Activated CD4-positive, alpha-beta memory T cell treated with anti-CD3 and anti-CD28 coated beads for 36 hours (primary cell): ENCODE results near the gene PCDHB13. TPM values are rescaled to one million over a fixed set of nuclear protein-coding genes. Genes with fewer than 3 reads are reported as not detected.
"Not testable (repeated sequence)": the region's sequence is repeated elsewhere in the genome, so short reads cannot be mapped to it uniquely, and the experiment has no call there.

Experiments used
- CTCF ChIA-PET: fragments of 350-600 bp; sonication (Branson Sonifier 250); formaldehyde crosslinking; loops from one replicate; lab custom pipeline; 2021; ENCODE audit warnings: antibody characterized with exemption, inconsistent platforms; lab: Charles Lee
- POLR2A ChIA-PET: fragments of 350-600 bp; sonication (Branson Sonifier 250); formaldehyde crosslinking; loops from one replicate; lab custom pipeline; 2021; ENCODE audit warnings: antibody characterized with exemption; lab: Charles Lee
- DNase-seq: peaks from one replicate; pipeline ENCODE4 v3.0.0-alpha.2; 2020
- H3K27ac Mint-ChIP-seq: one replicate; pipeline ENCODE4 v1.8.0; 2021; ENCODE audit warnings: mixed read lengths
- H3K27me3 Mint-ChIP-seq: one replicate; pipeline ENCODE4 v1.8.0; 2021; ENCODE audit warnings: mixed read lengths
- H3K36me3 Mint-ChIP-seq: one replicate; pipeline ENCODE4 v1.8.0; 2021; ENCODE audit warnings: mixed read lengths
- H3K4me1 Mint-ChIP-seq: one replicate; pipeline ENCODE4 v1.8.0; 2021; ENCODE audit warnings: low read depth, mixed read lengths
- H3K4me3 Mint-ChIP-seq: one replicate; pipeline ENCODE4 v1.8.0; 2021; ENCODE audit warnings: mild to moderate bottlenecking, mixed read lengths
- H3K9me3 Mint-ChIP-seq: one replicate; pipeline ENCODE4 v1.8.0; 2021; ENCODE audit warnings: mixed read lengths
- intact Hi-C: fragments of 100-400 bp; cut with micrococcal nuclease; formaldehyde crosslinking; loops from one replicate; pipeline ENCODE4 v1.15.1; 2023
- total RNA-seq, 2 experiments: library from RNA; stranded (reverse); gene quantifications; one replicate each; pipeline ENCODE4 v1.2.3, GENCODE V29; 2021

PCDHB13 gene
- total RNA-seq, 2 experiments from 2014 or later: not detected

- CTCF ChIA-PET, intact Hi-C loops, H3K27ac Mint-ChIP-seq, POLR2A ChIA-PET, H3K4me1 Mint-ChIP-seq, H3K4me3 Mint-ChIP-seq, DNase-seq: not testable (repeated sequence)
- peaks cover 17% of the 10 kb centered on the region for H3K27me3 Mint-ChIP-seq
- H3K36me3 Mint-ChIP-seq: peaks cover 31% of the 10 kb centered on the region
- peaks cover 76% of the 10 kb centered on the region for H3K9me3 Mint-ChIP-seq
Observed at GRCh38 chr5:141246971-141247370, 33.3 kb downstream of the PCDHB13 start.

DNA sequence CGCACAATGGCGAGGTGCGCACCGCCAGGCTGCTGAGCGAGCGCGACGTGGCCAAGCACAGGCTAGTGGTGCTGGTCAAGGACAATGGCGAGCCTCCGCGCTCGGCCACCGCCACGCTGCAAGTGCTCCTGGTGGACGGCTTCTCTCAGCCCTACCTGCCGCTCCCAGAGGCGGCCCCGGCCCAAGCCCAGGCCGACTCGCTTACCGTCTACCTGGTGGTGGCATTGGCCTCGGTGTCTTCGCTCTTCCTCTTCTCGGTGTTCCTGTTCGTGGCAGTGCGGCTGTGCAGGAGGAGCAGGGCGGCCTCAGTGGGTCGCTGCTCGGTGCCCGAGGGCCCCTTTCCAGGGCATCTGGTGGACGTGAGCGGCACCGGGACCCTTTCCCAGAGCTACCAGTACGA lies 33.7 kb downstream of the PCDHB13 start:
- CTCF ChIA-PET, H3K4me3 Mint-ChIP-seq, H3K4me1 Mint-ChIP-seq, intact Hi-C loops, POLR2A ChIA-PET, DNase-seq, H3K27ac Mint-ChIP-seq: not testable (repeated sequence)
- H3K27me3 Mint-ChIP-seq: peaks cover 16% of the 10 kb centered on the region
- peaks cover 30% of the 10 kb centered on the region for H3K36me3 Mint-ChIP-seq
- peaks cover 75% of the 10 kb centered on the region for H3K9me3 Mint-ChIP-seq

DNA sequence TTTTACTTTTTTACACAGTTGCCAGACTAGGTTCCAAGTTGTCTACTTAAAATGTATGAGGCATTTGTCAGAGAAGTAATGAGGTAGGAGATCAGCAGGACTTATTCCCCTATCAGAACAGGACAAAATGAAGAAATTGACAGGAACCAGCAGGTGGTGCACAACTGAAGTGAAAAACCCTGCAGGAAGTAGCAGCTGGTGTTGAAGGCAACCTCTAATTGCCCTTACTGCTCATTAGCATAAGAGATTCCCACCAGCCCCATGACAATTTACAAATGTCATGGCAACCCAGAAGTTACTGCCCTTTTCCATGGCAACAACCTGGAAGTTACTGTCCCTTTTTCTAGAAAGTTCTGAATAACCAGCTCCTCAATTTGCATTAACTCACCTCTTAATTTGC lies 36.9 kb downstream of the PCDHB13 start:
- ChIA-PET CTCF (interaction anchor here (1.2 kb wide), 1 partner anchor 70 kb away, joined by 4 read pairs; the partner anchor contains the start of gene TAF7), POLR2A (no interaction called here)
- no peak overlapping the region for H3K27ac Mint-ChIP-seq
- H3K36me3 Mint-ChIP-seq: peaks cover 27% of the 10 kb centered on the region
- H3K4me3 Mint-ChIP-seq: no peak overlapping the region
- peaks cover 80% of the 10 kb centered on the region for H3K9me3 Mint-ChIP-seq
- no peak for DNase-seq
- no peaks in the 10 kb centered on the region for H3K27me3 Mint-ChIP-seq
- no peaks in the 10 kb centered on the region for H3K4me1 Mint-ChIP-seq
- intact Hi-C loops: no loop called here

DNA sequence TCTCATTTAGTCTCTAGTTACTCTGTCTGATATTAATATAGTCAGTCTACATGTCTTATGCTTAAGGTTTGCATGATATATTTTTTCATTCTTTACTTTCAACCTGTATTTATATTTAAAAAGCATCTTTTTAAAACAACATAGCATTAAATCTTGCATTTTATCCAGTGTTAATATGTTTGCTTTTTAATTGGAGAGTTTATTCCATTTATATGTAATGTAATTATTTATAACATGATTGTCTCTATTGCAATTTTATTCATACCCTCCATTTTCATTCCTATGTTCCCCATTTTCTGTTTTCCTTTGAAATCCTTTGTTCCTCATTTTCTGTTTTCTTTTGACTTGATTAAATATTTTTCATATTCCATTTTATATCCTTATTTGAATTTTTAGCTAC lies 44.7 kb downstream of the PCDHB13 start:
- no peaks in the 10 kb centered on the region for H3K27me3 Mint-ChIP-seq
- H3K4me1 Mint-ChIP-seq: no peaks in the 10 kb centered on the region
- ChIA-PET CTCF (no interaction called here), POLR2A (no interaction called here)
- H3K36me3 Mint-ChIP-seq: peaks cover 45% of the 10 kb centered on the region
- no peak overlapping the region for H3K27ac Mint-ChIP-seq
- no peak overlapping the region for H3K4me3 Mint-ChIP-seq
- peaks cover 91% of the 10 kb centered on the region for H3K9me3 Mint-ChIP-seq
- DNase-seq: no peak
- intact Hi-C loops: no loop called here

- ChIA-PET CTCF (no interaction called here), POLR2A (no interaction called here)
- no peaks in the 10 kb centered on the region for H3K4me1 Mint-ChIP-seq
- H3K4me3 Mint-ChIP-seq: no peak overlapping the region
- no peak for DNase-seq
- H3K36me3 Mint-ChIP-seq: peaks cover 47% of the 10 kb centered on the region
- intact Hi-C loops: no loop called here
- H3K9me3 Mint-ChIP-seq: peaks cover 91% of the 10 kb centered on the region
- no peak overlapping the region for H3K27ac Mint-ChIP-seq
- H3K27me3 Mint-ChIP-seq: no peaks in the 10 kb centered on the region
Observed at GRCh38 chr5:141258948-141259347, 45.2 kb downstream of the PCDHB13 start.

DNA sequence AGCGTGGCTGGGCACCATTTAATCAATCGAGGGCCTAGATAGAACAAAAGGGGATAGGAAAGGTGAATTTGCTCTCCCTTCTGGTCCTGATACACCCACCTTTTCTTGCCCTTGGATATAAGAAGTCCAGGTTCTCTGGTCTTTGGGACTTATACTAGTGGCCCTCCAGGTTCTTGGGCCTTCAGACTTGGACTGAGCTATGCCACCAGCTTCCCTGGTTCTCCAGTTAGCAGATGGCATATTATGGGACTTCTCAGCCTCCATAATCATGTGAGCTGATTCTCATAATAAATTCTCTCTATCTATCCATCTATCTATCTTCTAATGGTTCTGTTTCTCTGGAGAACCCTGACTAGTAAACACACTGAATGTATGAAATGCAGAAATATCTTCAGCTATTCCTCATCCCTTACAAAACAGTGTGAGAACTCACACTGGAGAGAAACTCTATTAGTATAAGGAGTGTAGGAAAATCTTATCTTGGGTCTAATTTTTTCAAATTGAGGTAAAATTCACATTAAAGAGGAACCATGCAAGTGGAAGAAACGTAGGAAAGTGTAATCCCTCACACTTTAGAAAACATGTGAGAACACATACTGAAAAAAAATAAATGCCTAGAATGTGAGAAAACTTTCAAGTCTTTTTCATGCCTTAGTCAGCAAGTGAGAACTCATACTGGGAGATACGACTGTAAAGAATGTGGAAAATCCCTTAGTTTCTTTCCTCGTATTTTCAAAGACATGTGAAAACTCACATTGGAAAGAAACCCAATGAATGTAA lies 46.9 kb downstream of the PCDHB13 start:
- DNase-seq: no peak
- H3K4me3 Mint-ChIP-seq: no peak overlapping the region
- POLR2A ChIA-PET: no interaction called here
- intact Hi-C loops: no loop called here
- H3K27me3 Mint-ChIP-seq: no peaks in the 10 kb centered on the region
- no peaks in the 10 kb centered on the region for H3K4me1 Mint-ChIP-seq
- H3K36me3 Mint-ChIP-seq: peaks cover 53% of the 10 kb centered on the region
- H3K27ac Mint-ChIP-seq: no peak overlapping the region
- H3K9me3 Mint-ChIP-seq: peaks cover 88% of the 10 kb centered on the region
- CTCF ChIA-PET: no interaction called here

- ChIA-PET CTCF (no interaction called here), POLR2A (no interaction called here)
- no peak for DNase-seq
- Mint-ChIP-seq H3K4me1 (no peaks in the 10 kb centered on the region), H3K9me3 (peaks cover 88% of the 10 kb centered on the region), H3K4me3 (no peak overlapping the region), H3K27ac (no peak overlapping the region), H3K36me3 (peaks cover 56% of the 10 kb centered on the region), H3K27me3 (no peaks in the 10 kb centered on the region)
- intact Hi-C loops: no loop called here
Observed at GRCh38 chr5:141261238-141261546, 47.5 kb downstream of the PCDHB13 start.

Other genes with a start within 250 kb of the PCDHB13 start
- not detected for gene PCDHAC2, start 247.4 kb upstream of the PCDHB13 start, total RNA-seq
- not detected for gene PCDHB1, start 162.5 kb upstream of the PCDHB13 start, total RNA-seq
- gene PCDHB2, start 119.3 kb upstream of the PCDHB13 start, total RNA-seq: under 1 TPM in 1 of 2 experiments, not detected in 1; 0.17 TPM
- gene PCDHB3, start 113.4 kb upstream of the PCDHB13 start, total RNA-seq: not detected
- not detected for gene PCDHB4, start 92.1 kb upstream of the PCDHB13 start, total RNA-seq
- not detected for gene PCDHB5, start 78.7 kb upstream of the PCDHB13 start, total RNA-seq
- gene PCDHB6, start 63.9 kb upstream of the PCDHB13 start, total RNA-seq: not detected
- gene PCDHB7, start 41.3 kb upstream of the PCDHB13 start, total RNA-seq: not detected
- not detected for gene PCDHB8, start 36.1 kb upstream of the PCDHB13 start, total RNA-seq
- not detected for gene PCDHB16, start 31.5 kb upstream of the PCDHB13 start, total RNA-seq
- not detected for gene PCDHB9, start 26.8 kb upstream of the PCDHB13 start, total RNA-seq
- not detected for gene PCDHB10, start 21.6 kb upstream of the PCDHB13 start, total RNA-seq
- not detected for gene PCDHB11, start 14.3 kb upstream of the PCDHB13 start, total RNA-seq
- not detected for gene PCDHB12, start 5.2 kb upstream of the PCDHB13 start, total RNA-seq
- gene PCDHB14, start 9.4 kb downstream of the PCDHB13 start, total RNA-seq: not detected
- not detected for gene PCDHB15, start 31.5 kb downstream of the PCDHB13 start, total RNA-seq
- gene SLC25A2, start 90.1 kb downstream of the PCDHB13 start, total RNA-seq: under 1 TPM; 0.19 to 0.31 TPM
- 10 to 100 TPM; 54.6 to 55.5 TPM for gene TAF7, start 106.9 kb downstream of the PCDHB13 start, total RNA-seq
- not detected for gene PCDHGA1, start 116.6 kb downstream of the PCDHB13 start, total RNA-seq
- gene PCDHGA2, start 124.8 kb downstream of the PCDHB13 start, total RNA-seq: not detected
- not detected for gene PCDHGA3, start 129.9 kb downstream of the PCDHB13 start, total RNA-seq
- gene PCDHGB1, start 136.2 kb downstream of the PCDHB13 start, total RNA-seq: not detected
- gene PCDHGA4, start 141.1 kb downstream of the PCDHB13 start, total RNA-seq: under 1 TPM; 0.07 to 0.12 TPM
- gene PCDHGB2, start 146.1 kb downstream of the PCDHB13 start, total RNA-seq: under 1 TPM; 0.10 to 0.19 TPM
- gene PCDHGA5, start 150.2 kb downstream of the PCDHB13 start, total RNA-seq: not detected
- gene PCDHGB3, start 156.3 kb downstream of the PCDHB13 start, total RNA-seq: under 1 TPM in 1 of 2 experiments, not detected in 1; 0.10 TPM
- gene PCDHGA6, start 160.0 kb downstream of the PCDHB13 start, total RNA-seq: under 1 TPM; 0.05 to 0.10 TPM
- gene PCDHGA7, start 168.8 kb downstream of the PCDHB13 start, total RNA-seq: under 1 TPM in 1 of 2 experiments, not detected in 1; 0.07 TPM
- gene PCDHGB4, start 173.8 kb downstream of the PCDHB13 start, total RNA-seq: under 1 TPM in 1 of 2 experiments, not detected in 1; 0.07 TPM
- gene PCDHGA8, start 178.7 kb downstream of the PCDHB13 start, total RNA-seq: not detected
- gene PCDHGB5, start 184.0 kb downstream of the PCDHB13 start, total RNA-seq: under 1 TPM; 0.12 to 0.15 TPM
- gene PCDHGA9, start 188.9 kb downstream of the PCDHB13 start, total RNA-seq: under 1 TPM in 1 of 2 experiments, not detected in 1; 0.10 TPM
- gene PCDHGB6, start 194.1 kb downstream of the PCDHB13 start, total RNA-seq: under 1 TPM in 1 of 2 experiments, not detected in 1; 0.07 TPM
- gene PCDHGA10, start 199.1 kb downstream of the PCDHB13 start, total RNA-seq: under 1 TPM; 0.07 to 0.10 TPM
- under 1 TPM in 1 of 2 experiments, not detected in 1; 0.07 TPM for gene PCDHGB7, start 203.8 kb downstream of the PCDHB13 start, total RNA-seq
- gene PCDHGA11, start 207.1 kb downstream of the PCDHB13 start, total RNA-seq: under 1 TPM in 1 of 2 experiments, not detected in 1; 0.05 TPM
- gene PCDHGA12, start 216.6 kb downstream of the PCDHB13 start, total RNA-seq: under 1 TPM in 1 of 2 experiments, not detected in 1; 0.07 TPM